Measurements from ENCODE around the gene KHK.

- TF ChIP-seq CTCF (IDR thresholded peaks at IDR 0.05; ENCODE audit: low read depth, low read length) (no peak), EZH2phosphoT487 (IDR thresholded peaks at IDR 0.05; ENCODE audit: low read depth) (no peak)
These were observed 15.1 kb upstream of the KHK start, which contains the start of gene OST4 for GRCh38 chr2:27071277-27071989.
